Stimulated activated memory B cell treated with anti-CD40 and anti-IgM and Interleukin-4, amounts not matched to agents 10 μg/mL and 1 μg/mL and 100 μg/mL, for 72 hours (primary cell): ENCODE results near the gene ACSBG1.

Experiments used
- ATAC-seq: fragments of 150-1000 bp; cut with Tn5 transposase; 2 replicates; pipeline ENCODE4 v1.10.0; 2021
- H3K27ac Mint-ChIP-seq: one replicate; pipeline ENCODE4 v1.8.0; 2022; ENCODE audit warnings: mild to moderate bottlenecking, mixed read lengths
- H3K27me3 Mint-ChIP-seq: one replicate; pipeline ENCODE4 v1.8.0; 2022; ENCODE audit warnings: mixed read lengths
- H3K36me3 Mint-ChIP-seq: one replicate; pipeline ENCODE4 v1.8.0; 2022; ENCODE audit warnings: mixed read lengths
- H3K4me1 Mint-ChIP-seq: one replicate; pipeline ENCODE4 v1.8.0; 2022; ENCODE audit warnings: mixed read lengths
- H3K4me3 Mint-ChIP-seq: one replicate; pipeline ENCODE4 v1.8.0; 2022; ENCODE audit warnings: mild to moderate bottlenecking, moderate library complexity, mixed read lengths
- H3K9me3 Mint-ChIP-seq: one replicate; pipeline ENCODE4 v1.8.0; 2022; ENCODE audit warnings: mixed read lengths

ACSBG1 gene

DNA sequence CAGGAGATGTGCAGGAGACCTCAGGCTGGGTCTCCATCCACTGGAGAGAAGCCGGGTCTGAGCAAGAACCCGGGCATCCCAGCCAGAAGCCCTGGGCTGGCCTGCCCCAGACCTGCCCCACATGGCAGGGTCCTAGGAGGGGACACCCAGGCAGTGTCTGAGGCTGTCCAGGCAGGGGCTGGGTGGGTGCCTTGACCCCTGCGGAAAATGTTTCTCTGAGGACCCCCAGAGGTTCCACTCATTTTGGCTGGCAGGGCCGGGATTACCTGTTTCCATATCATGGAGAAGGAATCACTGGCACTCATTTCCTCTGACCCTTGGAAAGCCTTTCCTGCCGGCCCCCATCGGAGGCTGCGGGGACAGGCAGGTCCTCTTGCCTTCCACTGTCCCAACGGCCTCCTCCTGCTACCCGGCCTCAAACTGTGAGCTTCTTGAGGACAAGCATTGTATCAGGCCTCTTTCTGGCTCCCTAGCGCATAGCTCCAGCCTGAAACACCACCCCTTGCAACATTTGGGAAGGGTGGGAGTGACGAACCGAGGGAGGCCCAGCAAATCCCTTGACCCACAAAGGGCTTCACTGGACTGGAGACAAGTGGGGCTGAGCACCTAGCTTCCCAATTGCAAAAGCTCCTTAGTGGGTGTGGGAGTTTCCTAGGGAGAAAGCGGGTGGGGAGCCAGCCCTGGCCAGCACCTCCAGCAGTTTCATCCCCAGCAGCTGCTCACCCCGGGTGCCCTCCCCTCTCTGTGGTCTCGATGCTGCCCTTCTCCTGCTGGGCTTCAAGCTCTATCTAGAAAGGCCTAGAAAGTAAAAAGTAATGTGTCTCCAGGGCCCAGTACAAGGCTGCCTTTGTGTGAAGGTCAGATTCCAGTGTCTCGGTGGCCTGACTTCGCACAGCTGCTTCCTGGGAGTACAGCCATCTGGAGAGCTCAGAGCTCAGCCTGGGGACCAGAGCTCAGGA is 29.7 kb downstream of the ACSBG1 start:
- no peaks in the 10 kb centered on the region for H3K9me3 Mint-ChIP-seq
- no peaks in the 10 kb centered on the region for H3K36me3 Mint-ChIP-seq
- H3K27me3 Mint-ChIP-seq = peaks cover 12% of the 10 kb centered on the region
- no peaks in the 10 kb centered on the region for H3K4me1 Mint-ChIP-seq
- ATAC-seq = no peak
- H3K4me3 Mint-ChIP-seq = no peak overlapping the region
- no peak overlapping the region for H3K27ac Mint-ChIP-seq

DNA sequence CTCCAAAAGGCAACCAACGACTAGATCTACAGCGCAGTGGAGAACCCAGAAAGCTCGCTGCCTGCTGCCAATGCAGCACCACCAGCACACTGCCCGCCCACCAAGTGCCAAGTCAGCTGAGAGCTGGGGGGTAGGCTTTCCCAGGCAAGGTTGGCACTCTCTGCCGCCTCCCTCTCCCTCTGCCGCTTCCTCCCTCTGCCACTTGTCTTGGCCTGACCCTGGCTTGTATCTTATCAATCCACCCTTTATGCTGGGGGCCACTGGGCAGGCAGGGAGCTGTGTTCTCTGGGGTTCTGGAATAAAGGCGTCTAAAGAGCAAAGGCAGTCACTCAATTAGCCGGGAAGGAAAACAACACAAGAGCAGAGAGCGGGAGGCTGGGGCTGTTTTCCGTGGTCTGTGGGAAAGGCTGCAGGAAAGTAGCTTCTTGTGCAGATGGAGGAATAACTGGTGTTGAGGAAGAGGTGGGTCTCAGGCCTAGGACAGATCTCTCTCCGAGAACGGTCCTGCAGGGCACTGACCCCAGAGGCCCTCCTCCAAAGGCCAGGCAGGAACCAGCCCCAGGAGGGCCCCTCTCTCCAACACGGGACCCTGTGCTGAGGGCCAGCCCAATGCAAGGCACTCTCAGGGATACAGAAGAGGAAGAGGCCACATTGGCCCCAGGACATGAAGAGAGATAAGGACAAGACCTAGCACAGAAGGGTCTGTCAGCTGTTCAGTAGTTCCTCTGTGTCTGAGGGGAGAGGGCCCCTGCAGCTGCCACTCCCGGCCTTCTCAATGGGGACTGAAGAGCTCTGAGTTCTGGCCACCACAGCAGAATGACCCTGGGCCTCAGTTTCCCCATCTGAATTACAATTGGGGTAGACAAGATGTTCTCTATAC is 30.8 kb downstream of the ACSBG1 start:
- no peaks in the 10 kb centered on the region for H3K4me1 Mint-ChIP-seq
- no peak overlapping the region for H3K27ac Mint-ChIP-seq
- no peak for ATAC-seq
- no peaks in the 10 kb centered on the region for H3K36me3 Mint-ChIP-seq
- no peaks in the 10 kb centered on the region for H3K9me3 Mint-ChIP-seq
- peaks cover 12% of the 10 kb centered on the region for H3K27me3 Mint-ChIP-seq
- no peak overlapping the region for H3K4me3 Mint-ChIP-seq

DNA sequence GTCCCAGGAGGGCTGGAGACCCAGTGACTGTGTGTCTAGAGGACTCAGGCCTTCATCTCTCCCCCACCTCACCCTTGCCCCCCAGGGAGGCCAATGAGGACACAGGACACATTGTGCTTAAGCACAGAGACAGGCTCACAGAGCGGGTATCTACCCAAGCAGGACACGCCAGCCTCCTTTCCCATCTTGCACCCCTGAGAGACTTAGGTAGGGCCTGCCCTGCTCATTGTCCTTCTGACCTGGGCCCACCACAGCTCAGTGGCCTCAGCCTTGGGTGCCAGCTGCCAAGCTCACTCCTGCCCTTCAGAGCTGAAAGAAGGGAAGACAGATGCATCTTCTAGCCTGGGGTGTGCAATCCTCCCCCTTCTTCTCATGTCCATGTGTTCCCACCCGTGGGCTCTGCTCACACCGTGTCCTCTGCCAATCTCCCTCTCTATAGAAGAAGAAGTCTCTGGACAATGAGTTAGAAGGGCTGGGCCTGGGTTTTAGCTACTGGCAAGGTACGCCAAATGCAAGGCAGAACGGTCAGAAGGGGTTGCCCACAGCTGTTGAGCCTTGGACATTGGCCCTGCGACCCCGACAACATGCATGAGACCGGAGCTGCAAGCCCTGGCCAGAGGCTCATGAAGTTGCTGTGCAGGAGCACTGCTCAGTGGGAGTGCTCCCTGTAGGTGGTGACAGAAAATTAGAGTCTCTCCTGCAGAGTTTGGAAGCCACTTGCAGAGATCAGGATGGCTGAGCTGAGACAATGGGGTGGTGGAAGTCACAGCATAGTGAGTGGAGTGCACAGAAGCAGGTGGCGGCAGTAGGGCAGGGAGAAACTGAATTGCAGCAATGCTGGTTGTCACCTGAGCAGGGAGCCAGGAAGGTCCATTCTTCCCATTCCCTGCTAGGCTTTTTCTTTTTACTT is 32.8 kb downstream of the ACSBG1 start:
- Mint-ChIP-seq H3K27me3 (peaks cover 12% of the 10 kb centered on the region), H3K27ac (no peak overlapping the region), H3K9me3 (no peaks in the 10 kb centered on the region), H3K4me1 (no peaks in the 10 kb centered on the region), H3K36me3 (no peaks in the 10 kb centered on the region), H3K4me3 (no peak overlapping the region)
- ATAC-seq = no peak

DNA sequence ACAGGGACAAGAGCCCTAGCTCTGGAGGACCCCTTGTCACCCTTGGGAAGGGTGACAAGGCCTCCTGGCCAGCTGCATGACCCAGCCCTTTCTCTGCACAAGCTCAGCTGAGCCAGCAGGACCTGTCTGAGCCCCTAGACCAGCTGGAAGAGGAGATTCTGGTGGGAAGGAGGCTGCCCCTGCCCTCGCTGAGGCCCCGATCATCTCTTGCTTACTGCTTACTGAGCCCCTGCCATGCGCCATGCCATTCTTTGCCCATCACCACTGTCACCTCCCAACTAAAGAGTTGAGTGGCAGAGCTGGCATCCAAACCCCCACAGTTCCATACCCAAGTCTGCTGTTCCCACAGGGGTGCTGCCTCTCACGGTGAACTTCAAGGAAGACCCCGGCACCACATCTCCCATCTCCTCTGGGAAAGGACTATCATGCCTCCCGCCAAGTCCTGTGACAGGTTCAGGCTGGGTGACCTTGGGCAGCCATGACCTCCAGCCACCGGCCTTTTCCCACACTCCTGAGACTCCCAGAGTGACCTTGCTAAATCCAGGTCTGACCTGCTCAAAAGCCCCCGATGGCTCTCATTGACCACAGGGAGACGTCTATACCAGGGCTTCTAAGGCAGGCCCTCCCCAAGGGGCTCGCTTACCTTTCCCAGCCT is 34.0 kb downstream of the ACSBG1 start:
- peaks cover 12% of the 10 kb centered on the region for H3K27me3 Mint-ChIP-seq
- peaks cover 6% of the 10 kb centered on the region for H3K4me1 Mint-ChIP-seq
- no peak overlapping the region for H3K27ac Mint-ChIP-seq
- no peak overlapping the region for H3K4me3 Mint-ChIP-seq
- H3K36me3 Mint-ChIP-seq = no peaks in the 10 kb centered on the region
- H3K9me3 Mint-ChIP-seq = no peaks in the 10 kb centered on the region
- ATAC-seq = no peak

DNA sequence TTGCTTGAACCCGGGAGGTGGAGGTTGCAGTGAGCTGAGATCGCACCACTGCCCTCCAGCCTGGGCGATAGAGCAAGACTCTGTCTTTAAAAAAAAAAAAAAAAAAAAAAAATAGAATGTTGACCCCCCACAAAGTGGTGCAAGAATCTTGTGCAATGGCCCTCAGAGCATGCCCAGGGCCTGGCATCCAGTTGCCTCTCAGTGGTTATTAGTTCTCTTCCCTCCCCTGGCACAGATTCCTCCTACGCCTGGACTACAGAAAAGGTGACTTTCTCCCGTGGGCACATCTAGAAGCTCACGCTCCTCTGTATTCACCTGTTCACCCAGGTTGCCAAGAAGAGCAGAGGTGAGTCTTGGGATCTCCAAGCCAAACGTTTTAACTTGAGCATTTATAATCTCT is 36.7 kb downstream of the ACSBG1 start:
- ATAC-seq = no peak
- H3K36me3 Mint-ChIP-seq = no peaks in the 10 kb centered on the region
- no peak overlapping the region for H3K4me3 Mint-ChIP-seq
- no peaks in the 10 kb centered on the region for H3K9me3 Mint-ChIP-seq
- H3K4me1 Mint-ChIP-seq = peaks cover 8% of the 10 kb centered on the region
- H3K27ac Mint-ChIP-seq = no peak overlapping the region
- no peaks in the 10 kb centered on the region for H3K27me3 Mint-ChIP-seq

DNA sequence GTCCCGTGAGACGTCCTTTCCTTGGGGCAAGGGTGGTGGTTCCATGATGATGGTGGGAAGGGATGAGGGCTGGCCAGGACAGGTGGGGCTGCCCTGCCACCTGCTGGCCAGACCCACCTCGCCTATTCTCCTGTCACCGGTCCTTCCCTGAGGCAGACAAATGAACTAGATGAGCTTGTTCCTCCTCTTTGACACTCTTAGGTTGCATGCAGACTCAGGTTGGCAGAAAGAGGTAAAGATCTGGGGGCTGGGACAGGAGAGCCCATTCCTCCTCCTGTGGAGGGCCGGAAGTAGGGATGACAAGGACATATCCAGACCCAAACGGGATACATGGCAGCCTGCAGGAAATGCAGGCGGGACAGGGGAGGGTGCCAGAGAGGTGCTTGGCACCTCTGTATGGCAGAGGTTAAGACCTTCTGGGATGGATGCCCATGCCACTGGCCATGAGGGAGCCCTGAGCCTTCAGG is 38.6 kb downstream of the ACSBG1 start:
- H3K9me3 Mint-ChIP-seq = no peaks in the 10 kb centered on the region
- no peaks in the 10 kb centered on the region for H3K27me3 Mint-ChIP-seq
- no peaks in the 10 kb centered on the region for H3K36me3 Mint-ChIP-seq
- no peak overlapping the region for H3K27ac Mint-ChIP-seq
- peaks cover 8% of the 10 kb centered on the region for H3K4me1 Mint-ChIP-seq
- H3K4me3 Mint-ChIP-seq = no peak overlapping the region
- peak; percentile 80 for ATAC-seq

DNA sequence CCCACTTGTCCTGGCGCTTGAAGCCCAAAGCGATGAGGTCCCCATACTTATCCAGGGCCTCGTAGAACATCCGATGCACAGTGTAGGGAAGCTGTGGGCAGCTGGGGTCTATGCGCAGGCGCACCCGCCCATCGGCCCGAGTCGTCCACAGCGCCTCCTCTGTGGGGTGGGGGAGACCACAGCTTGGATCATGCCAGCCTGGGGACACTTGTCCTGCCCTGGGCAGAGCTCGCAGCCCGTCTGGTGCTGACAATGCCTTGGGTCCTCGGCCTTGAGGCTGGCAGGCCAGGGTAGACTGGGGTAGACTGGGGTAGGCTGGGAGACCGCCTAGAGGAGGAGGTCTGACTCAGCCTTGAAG is 39.8 kb downstream of the ACSBG1 start:
- Mint-ChIP-seq H3K4me3 (no peak overlapping the region), H3K4me1 (peaks cover 8% of the 10 kb centered on the region), H3K9me3 (peaks cover 2% of the 10 kb centered on the region), H3K27ac (no peak overlapping the region), H3K27me3 (no peaks in the 10 kb centered on the region), H3K36me3 (no peaks in the 10 kb centered on the region)
- no peak for ATAC-seq

DNA sequence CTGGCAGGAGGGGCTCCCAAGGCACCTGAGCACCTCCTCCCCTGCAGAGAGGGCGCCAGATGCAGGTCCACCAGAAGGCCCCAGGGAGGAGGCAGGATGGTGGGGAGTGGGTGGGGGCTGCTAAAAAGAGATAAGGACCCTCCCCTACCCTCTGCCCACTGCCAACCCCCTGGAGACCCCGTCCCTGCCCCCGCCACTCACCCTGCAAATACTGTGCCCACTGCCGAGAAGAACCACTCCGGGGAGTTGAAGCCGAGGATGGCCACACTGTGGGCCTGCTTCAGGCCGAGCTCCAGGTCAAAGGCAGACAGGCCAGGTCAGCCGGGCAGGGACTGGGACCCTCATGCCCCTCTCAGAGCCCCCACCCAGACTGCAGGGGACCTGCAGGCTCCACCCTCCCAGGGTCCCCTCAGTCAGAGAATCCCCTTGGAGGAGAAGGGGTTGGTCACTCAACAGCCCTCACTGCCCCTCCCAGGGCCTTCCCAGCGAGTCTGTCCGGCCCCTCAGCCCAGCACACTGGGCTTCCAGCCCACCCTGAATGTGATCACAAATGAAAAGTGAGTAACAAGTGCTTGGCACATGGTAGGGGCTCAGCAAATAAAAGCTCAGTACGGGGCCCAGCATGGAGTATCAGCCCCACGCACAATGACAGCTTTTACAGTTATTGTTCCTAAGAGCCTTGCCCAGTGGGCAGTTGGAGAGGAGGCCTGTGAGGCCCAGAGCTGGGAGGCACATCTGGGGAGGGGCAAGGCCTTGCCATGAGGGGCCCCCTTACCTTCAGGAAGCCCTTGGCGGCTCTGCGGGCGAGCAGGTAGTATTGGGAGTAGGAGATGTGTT is 40.4 kb downstream of the ACSBG1 start:
- H3K4me3 Mint-ChIP-seq = no peak overlapping the region
- peaks cover 2% of the 10 kb centered on the region for H3K9me3 Mint-ChIP-seq
- H3K4me1 Mint-ChIP-seq = peaks cover 8% of the 10 kb centered on the region
- no peaks in the 10 kb centered on the region for H3K27me3 Mint-ChIP-seq
- no peaks in the 10 kb centered on the region for H3K36me3 Mint-ChIP-seq
- no peak overlapping the region for H3K27ac Mint-ChIP-seq
- ATAC-seq = peak; percentile 32

DNA sequence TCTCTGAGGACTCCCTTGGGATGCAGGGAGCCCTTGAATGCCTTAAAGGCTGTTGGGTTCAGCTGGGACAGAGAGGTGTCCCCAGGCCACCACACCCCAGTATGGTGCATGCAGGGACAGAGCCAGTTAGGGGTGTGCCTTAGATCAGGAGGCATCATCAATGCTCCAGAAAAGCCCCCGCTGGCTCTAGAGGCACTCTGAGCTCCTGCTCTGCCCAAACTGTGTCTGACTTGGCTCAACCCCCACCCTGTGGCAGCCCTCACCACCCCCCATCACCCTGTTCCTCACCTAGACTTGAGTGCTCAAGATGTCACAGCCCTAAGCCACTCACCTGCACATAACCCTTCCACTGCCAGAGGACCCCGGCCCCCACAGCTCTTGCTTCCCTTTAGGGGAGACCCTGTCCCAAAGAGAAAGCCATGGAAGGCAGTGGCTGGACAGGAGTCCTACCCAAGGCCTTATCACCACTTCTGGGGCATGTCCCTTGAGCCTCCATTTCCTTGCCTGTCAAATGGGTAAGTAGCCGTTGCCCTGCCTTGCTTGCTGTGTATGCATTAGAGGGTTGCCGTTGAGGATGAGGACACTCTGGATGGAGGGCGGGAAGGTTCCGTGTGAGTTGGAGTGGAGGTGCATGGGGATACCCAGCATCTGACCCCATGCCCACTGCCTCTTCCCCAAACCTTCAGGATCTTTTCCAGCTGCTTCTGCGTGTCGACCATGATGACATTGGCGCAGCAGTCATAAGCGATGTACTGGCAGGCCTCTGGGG is 41.4 kb downstream of the ACSBG1 start:
- H3K36me3 Mint-ChIP-seq = no peaks in the 10 kb centered on the region
- H3K27me3 Mint-ChIP-seq = no peaks in the 10 kb centered on the region
- H3K9me3 Mint-ChIP-seq = peaks cover 2% of the 10 kb centered on the region
- no peak overlapping the region for H3K4me3 Mint-ChIP-seq
- ATAC-seq = no peak
- H3K27ac Mint-ChIP-seq = no peak overlapping the region
- peaks cover 8% of the 10 kb centered on the region for H3K4me1 Mint-ChIP-seq

DNA sequence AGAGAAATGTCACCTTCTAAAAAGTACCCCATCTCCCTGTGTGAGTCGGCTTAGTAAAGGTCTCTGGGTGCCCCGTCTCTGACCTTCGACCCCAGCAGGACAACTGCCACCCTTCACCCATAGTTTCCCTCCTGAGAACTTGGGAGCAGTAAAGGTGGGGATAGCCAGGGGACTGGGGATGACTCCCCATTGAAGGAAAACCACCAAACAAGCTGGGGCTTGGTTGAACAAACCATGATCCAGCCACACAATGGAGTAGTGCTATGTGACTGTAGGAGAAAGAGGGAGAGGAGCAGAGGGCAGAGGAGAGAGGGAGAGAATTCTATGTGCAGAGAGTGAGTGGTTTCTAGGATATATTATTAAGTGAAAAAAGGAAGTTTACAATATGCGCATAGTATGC is 51.5 kb downstream of the ACSBG1 start:
- no peaks in the 10 kb centered on the region for H3K36me3 Mint-ChIP-seq
- no peak for ATAC-seq

DNA sequence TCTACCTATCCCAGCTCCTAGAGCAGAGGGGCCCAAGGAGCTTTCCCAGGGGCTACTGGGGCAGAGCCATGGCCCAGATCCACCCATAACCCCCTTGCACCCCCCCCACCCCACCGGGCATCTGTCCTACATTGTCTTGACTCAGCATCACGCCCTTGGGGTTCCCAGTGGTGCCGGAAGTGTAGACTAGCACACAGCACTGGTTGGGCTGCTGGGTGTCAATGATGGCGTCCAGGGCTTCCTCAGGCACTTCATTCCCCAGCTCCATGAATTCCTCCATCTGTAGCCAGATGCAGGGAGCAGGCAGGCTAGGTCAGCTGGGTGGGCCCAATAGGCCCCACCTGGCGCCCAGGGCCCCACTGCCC is 52.0 kb downstream of the ACSBG1 start:
- Mint-ChIP-seq H3K27ac (no peak overlapping the region), H3K9me3 (no peaks in the 10 kb centered on the region)
- no peak for ATAC-seq

More for the DNA sequence above, 51.5 kb downstream of the ACSBG1 start:
- Mint-ChIP-seq H3K27me3 (peaks cover 9% of the 10 kb centered on the region), H3K4me3 (no peak overlapping the region), H3K27ac (no peak overlapping the region), H3K4me1 (peaks cover under 1% of the 10 kb centered on the region), H3K9me3 (no peaks in the 10 kb centered on the region)

DNA sequence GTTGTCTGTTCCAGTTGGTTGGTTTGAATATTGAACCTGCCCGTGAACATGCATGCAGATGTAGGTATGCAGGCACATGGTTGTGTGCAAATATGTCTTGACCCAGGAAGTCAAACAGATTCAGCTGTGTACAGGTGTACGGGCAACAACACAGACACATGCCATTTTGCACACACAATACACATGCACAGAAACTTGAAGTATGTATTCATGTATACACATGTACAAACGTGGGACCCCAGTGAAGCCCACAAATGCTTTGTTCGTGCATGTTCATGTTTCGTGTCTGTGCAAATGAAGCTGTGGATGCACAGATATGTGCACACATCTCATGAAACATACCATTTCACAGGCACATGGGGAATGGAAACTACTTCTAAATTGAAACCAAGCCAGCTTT is 54.5 kb downstream of the ACSBG1 start:
- H3K36me3 Mint-ChIP-seq = no peaks in the 10 kb centered on the region
- H3K27me3 Mint-ChIP-seq = peaks cover 6% of the 10 kb centered on the region
- no peak for ATAC-seq
- H3K27ac Mint-ChIP-seq = no peak overlapping the region
- no peaks in the 10 kb centered on the region for H3K9me3 Mint-ChIP-seq
- H3K4me1 Mint-ChIP-seq = peaks cover 13% of the 10 kb centered on the region
- H3K4me3 Mint-ChIP-seq = no peak overlapping the region

More for the DNA sequence above, 52.0 kb downstream of the ACSBG1 start:
- Mint-ChIP-seq H3K4me1 (peaks cover 6% of the 10 kb centered on the region), H3K27me3 (peaks cover 9% of the 10 kb centered on the region), H3K4me3 (no peak overlapping the region), H3K36me3 (no peaks in the 10 kb centered on the region)

DNA sequence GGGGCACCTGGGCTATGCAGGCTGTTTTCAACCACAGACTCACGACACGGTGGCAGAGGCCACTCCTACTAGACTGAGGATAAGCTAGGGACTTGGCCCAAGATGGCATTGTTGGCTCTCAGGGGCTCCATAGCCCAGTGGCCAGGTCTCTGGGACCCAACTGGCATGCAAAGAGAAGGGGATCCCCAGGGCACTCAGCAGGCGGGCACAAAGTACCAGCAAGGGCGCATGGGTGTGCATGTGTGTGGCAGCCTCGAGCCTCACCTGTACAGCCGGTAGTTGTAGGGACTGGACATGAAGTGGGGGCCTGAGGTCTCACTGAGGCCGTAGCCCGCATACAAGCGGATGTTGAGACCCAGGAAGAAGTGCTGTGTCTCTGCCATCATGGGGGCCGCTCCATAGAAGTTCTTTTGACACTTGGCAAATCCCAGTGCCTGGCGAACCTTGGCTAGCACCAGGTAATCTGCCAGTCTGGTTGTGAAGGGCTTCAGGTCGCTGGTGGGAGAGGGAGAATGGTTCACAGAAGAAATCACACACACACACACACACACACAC is 55.0 kb downstream of the ACSBG1 start:
- Mint-ChIP-seq H3K4me1 (peaks cover 19% of the 10 kb centered on the region), H3K4me3 (no peak overlapping the region), H3K9me3 (no peaks in the 10 kb centered on the region), H3K36me3 (no peaks in the 10 kb centered on the region), H3K27ac (no peak overlapping the region), H3K27me3 (peaks cover under 1% of the 10 kb centered on the region)
- no peak for ATAC-seq
